ENCODE measurements around the gene RAET1L.

GRCh38 chr6:150056156-150056555, 30.8 kb upstream of the RAET1L start:
- TF ChIP-seq POLR2A (IDR thresholded peaks at IDR 0.05; ENCODE audit: low read length) = no peak
- no peak for TF ChIP-seq GATA1 (IDR thresholded peaks at IDR 0.05; ENCODE audit: low read depth, low read length)
